GM15510 (cell line): ENCODE measurements around the gene PDLIM1.
A peak's percentile ranks its signal among the peaks of the same experiment; 100 is the strongest.

Experiments
- POLR2A ChIP-seq: IDR thresholded peaks from 3 replicates; pipeline ENCODE4 v1.6.1; 2011; ENCODE audit warnings: borderline replicate concordance; ENCODE audit not compliant: insufficient read length; ENCODE audit errors: extremely low read depth

PDLIM1 gene

GRCh38 chr10:95305606-95306317 is 15.0 kb upstream of the PDLIM1 start:
- TF ChIP-seq POLR2A, result no peak

DNA sequence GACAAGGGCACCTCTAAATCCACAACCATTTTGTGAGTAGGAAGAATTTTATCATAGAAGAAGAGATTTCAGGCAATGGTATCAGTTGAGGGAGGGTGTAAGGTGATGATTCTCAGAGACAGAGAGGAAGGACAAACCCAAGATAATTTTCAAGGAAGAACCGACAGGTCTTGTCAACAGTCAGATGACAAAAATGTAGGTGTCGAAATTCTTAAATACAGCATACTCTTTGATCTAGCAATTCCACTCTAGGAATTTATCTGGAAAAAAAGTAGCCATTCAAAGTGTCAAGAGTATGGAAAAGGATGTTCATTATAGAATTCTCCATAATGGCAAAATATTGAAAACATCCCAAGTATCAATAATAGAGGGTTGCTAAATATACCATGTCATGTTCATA is 14.2 kb upstream of the PDLIM1 start:
- TF ChIP-seq POLR2A, result no peak

GRCh38 chr10:95304463-95304862 is 13.7 kb upstream of the PDLIM1 start:
- no peak for TF ChIP-seq POLR2A

DNA sequence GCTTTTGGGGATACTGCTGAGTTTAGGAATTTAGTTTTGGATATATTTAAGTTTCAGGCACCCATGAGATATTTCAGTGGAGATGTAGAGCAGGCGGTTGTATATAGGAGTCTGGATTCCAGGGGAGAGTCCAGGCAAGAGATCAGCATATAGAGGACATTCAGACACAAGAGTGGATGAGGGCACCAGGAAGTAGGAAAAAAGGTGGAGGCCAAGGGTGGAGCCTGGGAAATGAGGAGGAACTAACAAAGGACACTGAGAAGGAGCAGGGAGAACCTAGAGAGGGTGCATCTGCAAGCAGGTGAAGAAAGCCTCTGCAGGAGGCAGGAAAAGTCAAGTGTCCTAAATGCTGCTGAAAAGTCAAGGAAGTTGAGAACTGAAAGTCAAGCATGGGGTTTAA is 13.1 kb upstream of the PDLIM1 start:
- no peak for TF ChIP-seq POLR2A

DNA sequence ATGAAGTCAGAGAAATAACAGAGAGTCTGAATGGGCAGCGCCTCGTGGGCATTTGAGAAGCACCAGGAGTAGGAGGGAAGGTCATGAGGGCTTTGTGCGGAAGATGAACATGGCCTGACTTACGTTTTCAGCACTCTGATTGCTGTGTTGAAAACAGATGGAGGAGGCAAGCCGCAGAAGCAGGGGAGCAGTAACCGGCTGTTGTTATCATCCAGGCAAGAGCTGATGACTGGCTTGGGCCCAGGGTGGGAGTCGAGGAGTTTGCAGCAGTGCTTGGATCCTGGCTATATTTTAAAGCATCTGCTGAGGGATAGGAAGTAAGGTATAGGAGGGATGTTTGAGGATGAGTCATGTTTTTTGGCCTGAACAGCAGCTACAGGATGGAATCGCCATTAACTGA is 12.7 kb upstream of the PDLIM1 start:
- TF ChIP-seq POLR2A, result no peak

DNA sequence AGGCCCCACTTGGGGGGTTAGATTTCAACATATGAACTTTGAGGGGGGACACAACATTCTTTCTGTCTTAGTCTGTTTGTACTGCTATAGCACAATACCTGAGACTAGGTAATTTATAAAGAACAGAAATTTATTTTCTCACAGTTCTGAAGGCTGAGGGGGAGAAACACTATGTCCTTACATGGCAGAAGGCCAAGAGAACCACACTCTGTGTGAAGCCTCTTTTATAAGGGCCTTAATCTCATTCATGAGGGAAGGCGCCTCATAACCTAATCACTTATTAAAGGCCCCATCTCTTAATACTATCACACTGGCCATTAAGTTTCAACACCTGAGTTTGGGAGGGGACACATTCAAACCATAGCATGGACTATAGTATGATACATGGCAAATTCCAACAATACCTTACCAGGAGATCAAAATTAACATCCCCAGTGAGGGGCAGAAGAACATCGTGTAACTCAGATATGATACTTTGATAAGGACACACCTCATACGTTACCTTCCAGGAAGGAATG is 9.3 kb upstream of the PDLIM1 start:
- no peak for TF ChIP-seq POLR2A

DNA sequence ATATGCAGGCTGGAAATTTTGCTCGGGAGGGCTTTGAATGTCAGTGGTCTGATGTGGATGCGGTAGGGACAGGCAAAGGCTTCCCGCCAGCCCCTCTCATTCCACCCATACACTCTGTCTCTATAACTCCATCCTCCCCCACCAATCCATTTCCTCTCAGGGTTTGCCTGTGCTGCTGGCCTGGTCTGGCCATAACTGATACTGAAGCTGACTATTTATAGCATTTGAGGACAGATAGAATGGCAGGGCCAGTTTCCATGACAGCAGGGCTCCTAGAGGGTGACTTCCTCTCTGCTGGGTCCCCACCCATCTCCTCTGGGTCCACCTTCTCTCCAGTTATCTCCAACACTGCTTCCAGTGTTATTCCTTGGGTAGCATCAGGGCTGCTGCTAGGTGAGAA is 6.6 kb upstream of the PDLIM1 start:
- TF ChIP-seq POLR2A, result no peak

DNA sequence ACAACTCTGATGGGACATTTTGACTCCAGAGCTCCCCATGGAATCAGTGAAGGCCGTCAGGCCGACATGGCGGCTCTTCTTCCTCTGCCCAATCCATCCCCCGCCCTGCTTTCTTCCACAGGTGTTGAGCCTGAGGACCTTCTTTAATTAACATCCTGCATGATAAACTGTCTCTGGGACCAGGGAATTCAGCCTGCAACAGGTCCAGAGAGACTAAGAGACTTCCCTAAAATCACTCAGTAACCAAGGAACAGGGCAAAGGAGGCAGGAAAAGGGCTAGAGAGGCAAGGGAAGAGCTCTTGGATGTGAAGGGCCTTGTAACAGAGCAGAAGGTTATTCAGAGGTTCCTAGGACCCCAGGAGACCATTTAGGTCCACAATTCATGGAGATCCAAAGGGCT is 6.0 kb upstream of the PDLIM1 start:
- TF ChIP-seq POLR2A, result no peak

GRCh38 chr10:95295031-95295755 is 4.4 kb upstream of the PDLIM1 start:
- peak; percentile 75 for TF ChIP-seq POLR2A

DNA sequence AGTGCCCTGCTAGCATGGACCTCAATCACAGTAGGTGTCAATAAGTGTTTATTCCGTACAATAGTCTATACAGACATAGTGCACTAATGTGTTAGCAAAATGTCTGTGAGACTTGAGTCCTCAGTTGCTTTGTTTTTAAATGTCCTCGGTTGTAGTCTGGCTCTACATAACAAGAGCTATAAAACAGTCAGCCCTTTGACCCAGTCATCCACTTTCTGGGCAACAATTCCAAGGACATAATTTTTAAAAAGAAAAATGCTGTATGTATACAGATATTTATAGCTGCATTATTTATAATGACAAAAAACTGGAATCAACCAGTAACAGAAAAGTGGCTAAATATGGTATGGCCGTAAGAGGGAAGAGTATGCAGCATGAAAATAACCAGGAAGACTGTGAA is 2.8 kb upstream of the PDLIM1 start:
- no peak for TF ChIP-seq POLR2A

DNA sequence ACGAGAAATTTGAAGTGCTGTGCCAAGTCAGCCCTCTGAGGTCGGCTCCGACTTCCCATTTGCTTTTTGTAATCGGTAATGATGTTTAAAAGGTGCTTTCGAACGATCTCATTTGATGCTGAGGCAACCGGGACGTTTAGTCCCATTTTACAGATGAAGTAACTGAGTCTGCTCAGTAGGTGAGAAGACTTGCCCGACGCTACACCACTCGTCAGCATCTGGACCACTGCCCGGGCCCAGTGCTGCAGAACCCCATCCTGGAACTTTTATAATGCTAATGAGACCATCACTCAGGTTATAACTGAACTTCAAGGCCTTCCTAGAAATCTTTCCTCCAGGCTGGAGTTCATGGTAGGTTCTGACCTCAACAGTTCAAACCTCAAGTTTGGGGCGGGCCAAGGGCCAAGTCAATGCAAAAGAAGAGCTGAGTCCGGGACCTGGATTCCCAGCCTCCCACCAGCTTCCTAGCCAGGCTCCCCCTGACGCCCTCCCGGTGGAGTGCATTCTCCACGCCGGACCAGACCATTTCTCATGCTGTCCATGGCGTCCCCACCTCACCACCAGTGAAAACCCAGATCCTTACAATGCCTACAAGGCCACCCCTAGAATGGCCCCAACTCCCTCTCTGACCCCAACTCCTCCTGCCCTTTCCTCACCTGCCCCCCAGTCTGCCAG is 699 bp upstream of the PDLIM1 start:
- no peak for TF ChIP-seq POLR2A

- TF ChIP-seq POLR2A, result no peak
Measured at GRCh38 chr10:95289921-95290421, 832 bp downstream of the PDLIM1 start.

- TF ChIP-seq POLR2A, result no peak
Measured at GRCh38 chr10:95289003-95289920, 1.5 kb downstream of the PDLIM1 start.

GRCh38 chr10:95288303-95288702 is 2.5 kb downstream of the PDLIM1 start:
- TF ChIP-seq POLR2A, result no peak

DNA sequence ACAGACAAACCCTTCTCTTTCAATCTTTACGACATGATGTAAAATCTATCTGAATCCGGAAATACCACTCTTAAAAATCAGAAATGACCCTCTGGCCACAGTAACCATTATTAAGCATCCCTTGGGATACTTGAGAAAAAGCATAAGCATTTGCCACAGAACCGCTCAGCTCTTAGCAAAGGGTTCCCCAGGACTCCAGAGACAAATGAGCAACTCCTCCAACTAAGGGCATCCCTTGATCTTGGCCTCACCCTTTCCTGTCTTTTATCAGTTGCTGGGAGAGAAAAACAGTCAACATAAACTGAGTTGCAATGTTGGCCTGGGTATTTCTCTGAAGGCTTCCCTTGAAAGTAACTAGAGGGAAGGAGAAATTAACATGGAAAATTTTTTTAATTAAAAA is 3.5 kb downstream of the PDLIM1 start:
- TF ChIP-seq POLR2A, result no peak

DNA sequence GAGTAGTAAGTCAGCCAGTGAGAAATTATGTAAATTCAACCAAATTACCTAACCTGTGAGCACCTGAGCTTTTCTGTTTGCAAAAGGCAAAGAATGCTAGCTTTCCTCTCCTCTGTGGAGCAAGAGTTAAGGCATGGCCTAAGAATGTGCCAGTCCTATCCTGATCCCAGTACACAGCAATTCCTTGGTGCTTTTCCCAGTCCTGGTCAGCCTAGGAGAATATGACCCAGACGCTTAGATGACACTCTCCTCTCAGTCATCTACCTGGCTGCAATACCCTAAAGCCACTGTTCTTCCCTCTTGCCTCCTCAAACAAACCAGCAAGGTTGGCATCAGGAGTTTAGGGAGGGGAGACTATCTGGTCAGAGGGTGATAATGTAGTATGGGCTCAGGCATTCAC is 4.1 kb downstream of the PDLIM1 start:
- no peak for TF ChIP-seq POLR2A
